ENCODE data around the gene RAB43. TPM values are rescaled to one million over a fixed set of nuclear protein-coding genes. Genes with fewer than 3 reads are reported as not detected.

Gene RAB43
- polyA plus RNA-seq, 1 of the 3 experiments (the other 2 are of a cell fraction), result 9.5 TPM

DNA sequence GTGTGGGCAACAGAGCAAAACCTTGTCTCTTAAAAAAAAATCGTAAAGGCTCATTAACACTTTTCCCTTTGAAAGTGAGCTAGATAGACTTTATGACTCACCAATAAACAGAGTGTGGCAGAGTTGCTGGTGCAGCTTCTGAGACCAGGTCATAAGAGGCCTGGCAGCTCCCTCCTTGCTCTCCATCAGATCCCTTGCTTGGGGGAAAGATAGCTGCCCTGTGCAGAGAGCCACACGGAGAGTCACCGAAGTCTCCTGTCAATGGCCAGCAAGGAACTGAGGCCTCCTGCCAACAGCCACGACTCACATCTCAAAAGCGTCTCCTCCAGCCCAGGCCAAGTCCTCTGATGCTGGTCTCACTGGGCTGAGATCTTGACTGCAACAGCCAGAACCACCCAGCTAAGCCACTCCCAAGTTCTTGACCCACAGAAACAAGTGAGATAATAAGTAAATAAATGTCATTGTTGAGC, 69.7 kb downstream of the RAB43 start:
- Histone ChIP-seq H3K4me3 (ENCODE audit: low read depth in 2 of 2, low read length in 1 of 2) (no peak overlapping the region), H3K36me3 (replicated peaks in 1 of 2; ENCODE audit: control insufficient read depth in 1 of 2, insufficient read depth in 2 of 2, low read length in 1 of 2) (no peaks in the 10 kb centered on the region), H3K9me3 (no peaks in the 10 kb centered on the region), H3K27ac (ENCODE audit: low read depth in 2 of 2, low read length in 1 of 2) (no peak overlapping the region; a peak in 1 of 4 replicates), H3F3A (replicated peaks; ENCODE audit: insufficient read depth) (no peaks in the 10 kb centered on the region), H2AFZ (ENCODE audit: low read depth) (no peak overlapping the region), H4K20me1 (ENCODE audit: insufficient read depth) (no peaks in the 10 kb centered on the region), H3K9ac (no peak overlapping the region), H3K4me2 (no peak overlapping the region), H3K9me2 (no peaks in the 10 kb centered on the region), H3K27me3 (ENCODE audit: insufficient read depth) (0 out of 2 replicates have a peak, but pooled peaks cover 7% of the 10 kb centered on the region), H3K79me2 (ENCODE audit: insufficient read depth) (no peaks in the 10 kb centered on the region), H3K4me1 (ENCODE audit: control insufficient read depth in 1 of 2, insufficient read depth in 2 of 2, low read depth in 1 of 2, low read length in 1 of 2) (peaks cover 0 to 14% of the 10 kb centered on the region in 2 experiments; a peak in 1 of 4 replicates)
- ChIA-PET POLR2A (no interaction called here), CTCF (interaction anchor here (0.7 to 5.7 kb wide), 15 partner anchors 11 to 265 kb away, joined by 4 to 65 read pairs (median 22); partner anchors contain the start of gene ISY1)
- 68% methylated on average over 4 of the region's 5 CpGs for WGBS (ENCODE audit: low lambda C conversion rate)
- no peak for TF ChIP-seq TAF1 (IDR thresholded peaks at IDR 0.05; ENCODE audit: borderline replicate concordance, low read depth, low read length)
- TF ChIP-seq, protein P1, sequence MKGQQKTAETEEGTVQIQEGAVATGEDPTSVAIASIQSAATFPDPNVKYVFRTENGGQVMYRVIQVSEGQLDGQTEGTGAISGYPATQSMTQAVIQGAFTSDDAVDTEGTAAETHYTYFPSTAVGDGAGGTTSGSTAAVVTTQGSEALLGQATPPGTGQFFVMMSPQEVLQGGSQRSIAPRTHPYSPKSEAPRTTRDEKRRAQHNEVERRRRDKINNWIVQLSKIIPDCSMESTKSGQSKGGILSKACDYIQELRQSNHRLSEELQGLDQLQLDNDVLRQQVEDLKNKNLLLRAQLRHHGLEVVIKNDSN (IDR thresholded peaks at IDR 0.05; ENCODE audit: borderline replicate concordance, low read depth), result no peak
- TF ChIP-seq, protein P2, sequence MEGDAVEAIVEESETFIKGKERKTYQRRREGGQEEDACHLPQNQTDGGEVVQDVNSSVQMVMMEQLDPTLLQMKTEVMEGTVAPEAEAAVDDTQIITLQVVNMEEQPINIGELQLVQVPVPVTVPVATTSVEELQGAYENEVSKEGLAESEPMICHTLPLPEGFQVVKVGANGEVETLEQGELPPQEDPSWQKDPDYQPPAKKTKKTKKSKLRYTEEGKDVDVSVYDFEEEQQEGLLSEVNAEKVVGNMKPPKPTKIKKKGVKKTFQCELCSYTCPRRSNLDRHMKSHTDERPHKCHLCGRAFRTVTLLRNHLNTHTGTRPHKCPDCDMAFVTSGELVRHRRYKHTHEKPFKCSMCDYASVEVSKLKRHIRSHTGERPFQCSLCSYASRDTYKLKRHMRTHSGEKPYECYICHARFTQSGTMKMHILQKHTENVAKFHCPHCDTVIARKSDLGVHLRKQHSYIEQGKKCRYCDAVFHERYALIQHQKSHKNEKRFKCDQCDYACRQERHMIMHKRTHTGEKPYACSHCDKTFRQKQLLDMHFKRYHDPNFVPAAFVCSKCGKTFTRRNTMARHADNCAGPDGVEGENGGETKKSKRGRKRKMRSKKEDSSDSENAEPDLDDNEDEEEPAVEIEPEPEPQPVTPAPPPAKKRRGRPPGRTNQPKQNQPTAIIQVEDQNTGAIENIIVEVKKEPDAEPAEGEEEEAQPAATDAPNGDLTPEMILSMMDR (IDR thresholded peaks at IDR 0.05), result no peak
- no peak for DNase-seq

DNA sequence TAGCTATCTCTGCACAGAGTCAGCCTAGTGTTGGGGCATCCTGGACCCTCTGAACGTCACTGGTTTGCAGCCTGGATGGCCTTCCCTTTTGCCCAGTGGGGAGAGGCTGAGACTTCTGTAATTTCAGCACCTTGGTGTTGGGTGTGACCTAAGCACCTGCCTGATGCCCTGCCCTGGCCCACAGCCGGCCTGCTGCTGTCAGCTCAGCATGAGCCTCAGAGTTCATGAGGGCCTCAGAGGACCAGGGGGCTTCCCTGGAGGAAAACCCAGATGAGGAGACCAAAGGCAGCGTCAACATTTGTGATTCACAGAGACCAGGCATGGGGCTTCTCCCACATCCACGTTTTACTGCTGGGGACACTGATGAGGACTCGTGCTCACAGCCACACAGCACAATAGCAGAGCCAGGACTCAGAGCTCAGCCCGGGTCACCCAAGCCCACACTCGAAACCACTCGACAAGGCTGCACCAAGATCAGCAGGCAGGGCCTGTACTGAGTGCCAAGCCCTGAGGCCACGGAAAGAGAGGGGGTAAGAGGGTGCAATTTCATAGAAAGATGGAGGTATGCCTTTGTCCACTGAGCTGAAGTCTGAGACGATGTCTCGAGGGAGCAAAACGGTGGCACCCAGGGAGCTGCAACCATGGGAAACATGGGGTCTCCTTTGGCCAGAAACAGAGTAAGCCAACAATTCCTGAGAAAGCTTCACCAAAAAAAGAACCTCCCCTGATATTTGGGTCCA, 70.9 kb downstream of the RAB43 start:
- Histone ChIP-seq H3K4me1 (ENCODE audit: control insufficient read depth in 1 of 2, insufficient read depth in 2 of 2, low read depth in 1 of 2, low read length in 1 of 2) (peaks cover 0 to 14% of the 10 kb centered on the region in 2 experiments; a peak in 1 of 4 replicates), H3K36me3 (replicated peaks in 1 of 2; ENCODE audit: control insufficient read depth in 1 of 2, insufficient read depth in 2 of 2, low read length in 1 of 2) (no peaks in the 10 kb centered on the region), H3K9me2 (no peaks in the 10 kb centered on the region), H3K4me2 (no peak overlapping the region), H2AFZ (ENCODE audit: low read depth) (no peak overlapping the region), H3K4me3 (ENCODE audit: low read depth in 2 of 2, low read length in 1 of 2) (no peak overlapping the region), H3K9me3 (no peaks in the 10 kb centered on the region), H3K79me2 (ENCODE audit: insufficient read depth) (no peaks in the 10 kb centered on the region), H3F3A (replicated peaks; ENCODE audit: insufficient read depth) (no peaks in the 10 kb centered on the region), H3K27ac (ENCODE audit: low read depth in 2 of 2, low read length in 1 of 2) (no peak overlapping the region), H4K20me1 (ENCODE audit: insufficient read depth) (no peaks in the 10 kb centered on the region), H3K9ac (no peak overlapping the region), H3K27me3 (ENCODE audit: insufficient read depth) (no peaks in the 10 kb centered on the region)
- WGBS (ENCODE audit: low lambda C conversion rate), result 83% methylated on average over 5 of the region's 12 CpGs
- no peak for DNase-seq
- CTCF ChIA-PET, result interaction anchor here (0.6 to 5.7 kb wide), 4 partner anchors 10 to 196 kb away, joined by 3 to 65 read pairs (median 54); no protein-coding TSS in a partner anchor
- POLR2A ChIA-PET, result no interaction called here
- TF ChIP-seq GATA2 (CRISPR knock-in tag; IDR thresholded peaks at IDR 0.05), result no peak
- TF ChIP-seq NFIC (IDR thresholded peaks at IDR 0.05; ENCODE audit: borderline replicate concordance), result no peak
- TF ChIP-seq POLR2AphosphoS5 (IDR thresholded peaks at IDR 0.05; ENCODE audit: low read depth, low read length), result no peak
- no peak for TF ChIP-seq FOSL2 (IDR thresholded peaks at IDR 0.05; ENCODE audit: borderline replicate concordance, low read depth)
- no peak for TF ChIP-seq SMC3 (IDR thresholded peaks at IDR 0.05; ENCODE audit: low read depth, low read length)
- TF ChIP-seq, protein P3, sequence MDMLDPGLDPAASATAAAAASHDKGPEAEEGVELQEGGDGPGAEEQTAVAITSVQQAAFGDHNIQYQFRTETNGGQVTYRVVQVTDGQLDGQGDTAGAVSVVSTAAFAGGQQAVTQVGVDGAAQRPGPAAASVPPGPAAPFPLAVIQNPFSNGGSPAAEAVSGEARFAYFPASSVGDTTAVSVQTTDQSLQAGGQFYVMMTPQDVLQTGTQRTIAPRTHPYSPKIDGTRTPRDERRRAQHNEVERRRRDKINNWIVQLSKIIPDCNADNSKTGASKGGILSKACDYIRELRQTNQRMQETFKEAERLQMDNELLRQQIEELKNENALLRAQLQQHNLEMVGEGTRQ (IDR thresholded peaks at IDR 0.05; ENCODE audit: borderline replicate concordance, low read depth, low read length), result no peak
- no peak for TF ChIP-seq TEAD4 (IDR thresholded peaks at IDR 0.05; ENCODE audit: borderline replicate concordance, insufficient read depth)
- no peak for TF ChIP-seq YY1 (IDR thresholded peaks at IDR 0.05; ENCODE audit: low read depth)
- TF ChIP-seq RXRA (IDR thresholded peaks at IDR 0.05; ENCODE audit: borderline replicate concordance, low read depth), result no peak
- TF ChIP-seq, protein P4, sequence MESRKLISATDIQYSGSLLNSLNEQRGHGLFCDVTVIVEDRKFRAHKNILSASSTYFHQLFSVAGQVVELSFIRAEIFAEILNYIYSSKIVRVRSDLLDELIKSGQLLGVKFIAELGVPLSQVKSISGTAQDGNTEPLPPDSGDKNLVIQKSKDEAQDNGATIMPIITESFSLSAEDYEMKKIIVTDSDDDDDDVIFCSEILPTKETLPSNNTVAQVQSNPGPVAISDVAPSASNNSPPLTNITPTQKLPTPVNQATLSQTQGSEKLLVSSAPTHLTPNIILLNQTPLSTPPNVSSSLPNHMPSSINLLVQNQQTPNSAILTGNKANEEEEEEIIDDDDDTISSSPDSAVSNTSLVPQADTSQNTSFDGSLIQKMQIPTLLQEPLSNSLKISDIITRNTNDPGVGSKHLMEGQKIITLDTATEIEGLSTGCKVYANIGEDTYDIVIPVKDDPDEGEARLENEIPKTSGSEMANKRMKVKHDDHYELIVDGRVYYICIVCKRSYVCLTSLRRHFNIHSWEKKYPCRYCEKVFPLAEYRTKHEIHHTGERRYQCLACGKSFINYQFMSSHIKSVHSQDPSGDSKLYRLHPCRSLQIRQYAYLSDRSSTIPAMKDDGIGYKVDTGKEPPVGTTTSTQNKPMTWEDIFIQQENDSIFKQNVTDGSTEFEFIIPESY (IDR thresholded peaks at IDR 0.05; ENCODE audit: borderline replicate concordance, low read depth), result no peak
- no peak for TF ChIP-seq RCOR1 (IDR thresholded peaks at IDR 0.05; ENCODE audit: low read length)
- TF ChIP-seq FOXJ3 (CRISPR knock-in tag; IDR thresholded peaks at IDR 0.05), result no peak
- TF ChIP-seq, protein P5, sequence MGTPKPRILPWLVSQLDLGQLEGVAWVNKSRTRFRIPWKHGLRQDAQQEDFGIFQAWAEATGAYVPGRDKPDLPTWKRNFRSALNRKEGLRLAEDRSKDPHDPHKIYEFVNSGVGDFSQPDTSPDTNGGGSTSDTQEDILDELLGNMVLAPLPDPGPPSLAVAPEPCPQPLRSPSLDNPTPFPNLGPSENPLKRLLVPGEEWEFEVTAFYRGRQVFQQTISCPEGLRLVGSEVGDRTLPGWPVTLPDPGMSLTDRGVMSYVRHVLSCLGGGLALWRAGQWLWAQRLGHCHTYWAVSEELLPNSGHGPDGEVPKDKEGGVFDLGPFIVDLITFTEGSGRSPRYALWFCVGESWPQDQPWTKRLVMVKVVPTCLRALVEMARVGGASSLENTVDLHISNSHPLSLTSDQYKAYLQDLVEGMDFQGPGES (IDR thresholded peaks at IDR 0.05; ENCODE audit: low read depth, low read length), result no peak
- TF ChIP-seq EZH2phosphoT487 (IDR thresholded peaks at IDR 0.05; ENCODE audit: borderline replicate concordance, low read depth), result no peak
- no peak for TF ChIP-seq TCF12 (IDR thresholded peaks at IDR 0.05)
- no peak for TF ChIP-seq NRF1 (IDR thresholded peaks at IDR 0.05; ENCODE audit: low read depth, low read length)
- no peak for TF ChIP-seq ELF1 (IDR thresholded peaks at IDR 0.05)
- TF ChIP-seq TAF1 (IDR thresholded peaks at IDR 0.05; ENCODE audit: borderline replicate concordance, low read depth, low read length), result no peak
